ENCODE results near the gene TEX2.

The TEX2 gene

DNA sequence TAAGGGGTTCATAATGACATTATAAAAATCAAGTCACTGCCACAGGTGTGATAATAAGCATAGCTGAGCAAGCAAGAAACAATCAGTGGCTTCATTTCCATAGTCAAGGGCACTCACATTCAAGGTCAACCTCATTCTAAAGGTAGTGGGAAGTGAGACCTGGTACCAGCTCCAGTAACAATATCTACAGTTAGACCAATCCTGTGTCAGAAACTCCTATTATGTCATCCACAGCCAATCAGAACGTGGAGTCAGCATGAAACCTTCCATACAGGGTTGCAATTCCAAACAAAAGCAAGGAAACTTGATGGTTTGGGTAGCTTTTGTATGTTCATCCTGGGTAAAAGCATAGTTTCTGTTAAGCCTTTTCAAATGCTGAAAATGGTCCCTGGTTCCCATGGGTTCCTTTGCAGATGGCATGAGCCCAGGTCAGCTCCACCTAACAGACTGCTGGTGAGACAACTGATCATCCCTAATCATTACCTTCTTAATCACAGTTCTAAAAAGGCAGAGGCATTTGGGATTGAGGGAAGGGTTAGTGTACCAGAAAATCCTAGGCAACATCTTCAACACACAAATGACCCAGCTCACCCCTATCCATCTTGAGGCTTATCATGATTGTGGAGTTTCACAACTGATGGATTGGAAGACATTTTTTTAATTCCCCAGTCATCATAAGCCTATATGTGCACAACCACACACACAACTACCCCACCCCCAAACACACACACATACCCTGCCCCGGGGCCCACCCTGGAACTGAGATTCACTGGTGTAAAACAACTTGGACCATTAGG, 30.4 kb downstream of the TEX2 start:
- no peaks in the 10 kb centered on the region for H3K36me3 ChIP-seq (ENCODE audit: control insufficient read depth, insufficient read depth, low read length)
- peaks cover 32% of the 10 kb centered on the region for H3K4me1 ChIP-seq
- H2AFZ ChIP-seq = no peak overlapping the region
- H3K27ac ChIP-seq = peak overlapping the region; percentile 49
- H3K79me2 ChIP-seq = peaks cover 32% of the 10 kb centered on the region
- TF ChIP-seq, protein P1, sequence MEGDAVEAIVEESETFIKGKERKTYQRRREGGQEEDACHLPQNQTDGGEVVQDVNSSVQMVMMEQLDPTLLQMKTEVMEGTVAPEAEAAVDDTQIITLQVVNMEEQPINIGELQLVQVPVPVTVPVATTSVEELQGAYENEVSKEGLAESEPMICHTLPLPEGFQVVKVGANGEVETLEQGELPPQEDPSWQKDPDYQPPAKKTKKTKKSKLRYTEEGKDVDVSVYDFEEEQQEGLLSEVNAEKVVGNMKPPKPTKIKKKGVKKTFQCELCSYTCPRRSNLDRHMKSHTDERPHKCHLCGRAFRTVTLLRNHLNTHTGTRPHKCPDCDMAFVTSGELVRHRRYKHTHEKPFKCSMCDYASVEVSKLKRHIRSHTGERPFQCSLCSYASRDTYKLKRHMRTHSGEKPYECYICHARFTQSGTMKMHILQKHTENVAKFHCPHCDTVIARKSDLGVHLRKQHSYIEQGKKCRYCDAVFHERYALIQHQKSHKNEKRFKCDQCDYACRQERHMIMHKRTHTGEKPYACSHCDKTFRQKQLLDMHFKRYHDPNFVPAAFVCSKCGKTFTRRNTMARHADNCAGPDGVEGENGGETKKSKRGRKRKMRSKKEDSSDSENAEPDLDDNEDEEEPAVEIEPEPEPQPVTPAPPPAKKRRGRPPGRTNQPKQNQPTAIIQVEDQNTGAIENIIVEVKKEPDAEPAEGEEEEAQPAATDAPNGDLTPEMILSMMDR (IDR thresholded peaks at IDR 0.05) = no peak
- H3K27me3 ChIP-seq (ENCODE audit: control insufficient read depth, insufficient read depth, low read length) = no peaks in the 10 kb centered on the region
- H3K9ac ChIP-seq = no peak overlapping the region
- H3K4me3 ChIP-seq (ENCODE audit: low read depth, low read length) = no peak overlapping the region
- H3K4me2 ChIP-seq (ENCODE audit: low read length) = no peak overlapping the region
- H3K9me3 ChIP-seq (ENCODE audit: control insufficient read depth, low read length) = no peaks in the 10 kb centered on the region

DNA sequence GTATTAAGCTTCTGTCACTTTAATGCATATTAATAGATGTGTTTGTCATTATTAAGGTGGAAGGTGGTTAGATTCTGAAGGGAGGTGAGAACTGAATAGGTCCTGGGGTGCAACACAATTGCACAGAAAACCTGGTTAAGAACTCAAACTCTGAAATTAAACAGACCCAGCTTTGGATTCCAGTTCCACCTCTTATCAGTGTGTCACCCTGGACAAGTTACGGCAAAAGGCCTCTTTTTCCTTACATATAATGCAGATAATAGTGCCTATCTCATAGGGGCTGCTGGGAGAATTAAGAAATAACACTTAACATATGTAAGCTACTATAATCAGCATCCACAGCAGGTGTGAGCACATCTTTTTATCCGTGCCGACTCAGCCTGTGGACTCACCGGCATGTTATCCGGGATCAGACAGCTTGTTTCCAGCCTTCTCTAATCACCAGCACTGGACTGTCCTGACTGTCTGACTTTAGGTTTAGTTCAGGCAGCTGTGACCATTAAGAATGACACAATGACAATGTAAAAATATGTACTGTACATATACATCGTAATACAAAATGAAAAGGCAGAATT, 31.4 kb downstream of the TEX2 start:
- no peak overlapping the region for H3K4me2 ChIP-seq (ENCODE audit: low read length)
- no peak overlapping the region for H3K4me3 ChIP-seq (ENCODE audit: low read depth, low read length)
- H3K79me2 ChIP-seq = peaks cover 27% of the 10 kb centered on the region
- peak overlapping the region; percentile 49 for H3K27ac ChIP-seq
- H3K4me1 ChIP-seq = peaks cover 31% of the 10 kb centered on the region
- no peak overlapping the region for H3K9ac ChIP-seq
- no peaks in the 10 kb centered on the region for H3K9me3 ChIP-seq (ENCODE audit: control insufficient read depth, low read length)
- H3K36me3 ChIP-seq (ENCODE audit: control insufficient read depth, insufficient read depth, low read length) = no peaks in the 10 kb centered on the region
- no peaks in the 10 kb centered on the region for H3K27me3 ChIP-seq (ENCODE audit: control insufficient read depth, insufficient read depth, low read length)
- TF ChIP-seq, protein P1 (IDR thresholded peaks at IDR 0.05) = no peak
- H2AFZ ChIP-seq = no peak overlapping the region

DNA sequence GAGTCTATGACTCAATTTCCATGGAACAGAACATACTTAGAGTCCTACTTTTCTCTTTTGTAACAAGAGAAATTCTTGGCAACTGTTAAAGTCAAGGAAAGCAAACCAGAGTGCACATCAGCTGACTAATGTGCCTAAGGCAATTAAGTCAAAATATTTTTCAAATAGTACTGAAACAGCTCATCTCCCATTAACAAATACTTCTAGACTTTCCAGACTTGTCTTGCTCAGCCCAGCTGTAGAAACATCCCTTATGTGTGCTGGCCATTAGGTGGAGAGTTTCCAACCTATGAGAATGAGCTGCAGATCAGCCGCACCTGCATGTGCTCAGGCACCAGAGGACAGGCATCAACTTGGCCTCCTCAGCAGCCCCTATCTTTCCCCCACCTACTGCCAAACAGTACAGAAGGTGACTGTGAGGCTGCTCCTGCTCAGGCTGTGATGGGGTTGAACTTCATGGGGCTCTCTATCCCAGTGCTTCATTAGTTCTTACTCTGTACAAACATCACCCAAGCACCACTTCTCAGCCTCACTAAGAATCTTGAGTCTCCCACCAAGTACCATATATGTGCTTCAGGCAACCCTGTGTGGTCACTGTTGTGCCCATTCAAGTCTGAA, 32.2 kb downstream of the TEX2 start:
- no peak overlapping the region for H3K4me3 ChIP-seq (ENCODE audit: low read depth, low read length)
- no peak overlapping the region for H3K27ac ChIP-seq
- H3K27me3 ChIP-seq (ENCODE audit: control insufficient read depth, insufficient read depth, low read length) = no peaks in the 10 kb centered on the region
- no peak overlapping the region for H2AFZ ChIP-seq
- H3K9me3 ChIP-seq (ENCODE audit: control insufficient read depth, low read length) = no peaks in the 10 kb centered on the region
- H3K36me3 ChIP-seq (ENCODE audit: control insufficient read depth, insufficient read depth, low read length) = no peaks in the 10 kb centered on the region
- H3K4me2 ChIP-seq (ENCODE audit: low read length) = no peak overlapping the region
- TF ChIP-seq, protein P1 (IDR thresholded peaks at IDR 0.05) = no peak
- peaks cover 23% of the 10 kb centered on the region for H3K79me2 ChIP-seq
- H3K9ac ChIP-seq = no peak overlapping the region
- H3K4me1 ChIP-seq = peaks cover 29% of the 10 kb centered on the region

DNA sequence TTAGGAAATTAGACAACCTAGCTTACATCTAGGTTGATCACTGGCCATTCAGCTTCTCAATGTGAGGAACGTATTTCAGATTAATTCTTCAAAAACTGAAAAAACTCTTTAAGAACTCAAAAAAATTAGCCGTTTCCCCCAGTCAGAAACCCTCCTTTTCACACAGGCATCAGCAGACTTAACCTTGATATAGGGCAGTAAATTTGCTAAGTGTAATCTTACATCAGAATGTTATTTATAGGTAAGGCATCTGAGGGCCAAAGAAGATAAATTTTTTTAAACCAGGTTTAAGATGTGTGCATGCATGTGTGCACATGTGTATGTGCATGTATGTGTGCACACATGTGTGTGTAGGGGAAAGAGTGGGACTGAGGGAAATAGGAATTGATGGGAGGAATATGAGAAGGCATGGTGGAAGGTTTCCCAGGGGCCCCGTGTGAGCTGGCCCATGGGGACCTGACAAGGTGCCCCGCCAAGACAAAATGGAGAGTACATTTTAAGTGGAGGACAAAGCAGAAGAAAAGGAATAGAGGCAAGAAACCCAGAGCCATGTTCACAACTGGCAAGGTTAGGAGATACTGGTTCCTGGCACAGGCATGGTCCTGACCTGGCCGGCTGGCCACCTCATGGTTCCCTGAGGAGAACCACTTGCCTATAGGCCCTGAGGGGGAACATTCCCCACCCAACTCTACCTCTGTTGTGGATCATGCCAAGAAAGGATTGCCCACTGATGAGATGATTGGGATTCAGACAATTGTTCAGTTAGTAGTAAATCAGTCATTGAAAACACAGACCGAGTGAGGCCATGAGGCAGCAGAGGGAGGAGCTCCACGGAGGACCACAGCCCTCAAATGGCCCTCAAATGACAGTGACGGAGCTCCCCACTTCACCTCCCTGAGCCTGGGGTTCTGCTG, 33.0 kb downstream of the TEX2 start:
- H3K9ac ChIP-seq = no peak overlapping the region
- H3K4me2 ChIP-seq (ENCODE audit: low read length) = no peak overlapping the region
- no peak overlapping the region for H3K4me3 ChIP-seq (ENCODE audit: low read depth, low read length)
- H3K9me3 ChIP-seq (ENCODE audit: control insufficient read depth, low read length) = no peaks in the 10 kb centered on the region
- peaks cover 29% of the 10 kb centered on the region for H3K4me1 ChIP-seq
- peaks cover 23% of the 10 kb centered on the region for H3K79me2 ChIP-seq
- no peak overlapping the region for H3K27ac ChIP-seq
- H3K36me3 ChIP-seq (ENCODE audit: control insufficient read depth, insufficient read depth, low read length) = no peaks in the 10 kb centered on the region
- H3K27me3 ChIP-seq (ENCODE audit: control insufficient read depth, insufficient read depth, low read length) = no peaks in the 10 kb centered on the region
- TF ChIP-seq, protein P1 (IDR thresholded peaks at IDR 0.05) = no peak
- no peak overlapping the region for H2AFZ ChIP-seq
